GM18951 (cell line): ENCODE data around the gene PTPRE.

ENCODE experiments used
- POLR2A ChIP-seq: IDR thresholded peaks from 4 replicates; pipeline ENCODE4 v1.6.1; 2011; ENCODE audit warnings: mild to moderate bottlenecking; ENCODE audit not compliant: insufficient read length, insufficient read depth; ENCODE audit errors: extremely low read depth
- in situ Hi-C: fragments of 300-500 bp; cut with MboI; formaldehyde crosslinking; loops from one replicate; pipeline ENCODE4 v1.12.0; 2022; ENCODE audit warnings: low sequenced_read_pairs, mixed read lengths, inconsistent platforms; ENCODE audit not compliant: unreplicated experiment

The PTPRE gene

GRCh38 chr10:127874671-127875448 is 32.0 kb upstream of the PTPRE start:
- in situ Hi-C loops, result no loop called here
- TF ChIP-seq POLR2A, result no peak

DNA sequence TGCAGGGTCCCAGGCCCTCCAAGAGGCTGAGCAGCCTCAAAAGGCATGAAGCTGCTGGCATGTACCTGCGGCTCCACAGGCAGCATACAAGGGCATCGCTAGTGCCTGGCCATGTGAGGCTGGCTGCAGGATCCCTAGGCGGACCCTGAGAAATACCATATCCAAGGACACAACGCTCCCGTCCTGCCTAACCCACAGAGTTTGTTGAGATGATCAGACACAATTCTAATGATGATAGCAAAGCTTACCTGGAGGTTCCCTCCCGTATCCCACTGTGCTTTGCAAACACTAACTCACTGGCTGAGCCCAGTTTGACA is 31.5 kb upstream of the PTPRE start:
- TF ChIP-seq POLR2A, result no peak
- in situ Hi-C loops, result no loop called here

- TF ChIP-seq POLR2A, result no peak
- in situ Hi-C loops, result no loop called here
These were observed 31.0 kb upstream of the PTPRE start for GRCh38 chr10:127875916-127876315.

- TF ChIP-seq POLR2A, result no peak
- in situ Hi-C loops, result no loop called here
These were observed 29.8 kb upstream of the PTPRE start for GRCh38 chr10:127877116-127877515.

DNA sequence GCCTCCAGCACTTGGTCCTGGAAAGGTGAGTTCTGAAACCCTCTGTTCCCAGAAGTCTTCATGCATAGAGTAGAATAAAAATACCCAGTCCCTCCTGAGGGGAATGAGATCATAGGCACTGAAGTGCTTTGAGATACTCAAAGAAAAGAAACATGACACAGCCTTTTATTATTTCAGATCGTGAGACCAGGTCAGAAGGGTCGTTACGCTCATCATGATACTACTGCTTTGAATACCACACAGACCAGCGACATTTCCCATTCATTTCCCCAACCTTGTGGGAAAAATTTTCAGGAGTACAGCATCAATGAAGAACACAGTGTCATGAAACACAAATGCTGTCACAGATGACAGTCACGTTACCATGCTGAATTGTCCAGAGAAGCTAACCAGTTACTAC is 29.2 kb upstream of the PTPRE start:
- in situ Hi-C loops, result no loop called here
- TF ChIP-seq POLR2A, result no peak

- TF ChIP-seq POLR2A, result no peak
- in situ Hi-C loops, result no loop called here
These were observed 28.3 kb upstream of the PTPRE start for GRCh38 chr10:127878475-127879055.

- TF ChIP-seq POLR2A, result no peak
- in situ Hi-C loops, result no loop called here
These were observed 26.3 kb upstream of the PTPRE start for GRCh38 chr10:127880557-127880956.

GRCh38 chr10:127881262-127881661 is 25.6 kb upstream of the PTPRE start:
- TF ChIP-seq POLR2A, result no peak

DNA sequence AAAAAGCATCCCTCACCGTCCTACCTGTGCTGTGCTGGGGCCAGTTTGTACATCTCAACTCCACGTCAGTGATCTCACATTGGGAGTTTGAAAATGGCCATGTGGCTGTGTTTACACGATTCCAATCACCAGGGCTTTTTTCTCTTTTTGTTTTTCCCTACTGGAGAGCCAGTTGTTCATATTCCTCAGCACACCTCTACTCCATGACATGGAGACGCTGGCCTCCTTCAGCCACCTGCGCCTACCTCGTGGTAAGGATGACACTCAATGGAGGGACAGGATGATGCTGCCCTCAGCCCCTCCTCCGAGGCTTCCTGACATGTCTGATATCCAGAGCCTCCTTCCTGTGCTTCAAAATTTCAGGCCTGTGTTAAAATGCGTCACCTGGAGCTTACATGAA is 24.5 kb upstream of the PTPRE start:
- in situ Hi-C loops, result no loop called here
- TF ChIP-seq POLR2A, result no peak

More at GRCh38 chr10:127881262-127881661, 25.6 kb upstream of the PTPRE start:
- in situ Hi-C loops, result no loop called here

DNA sequence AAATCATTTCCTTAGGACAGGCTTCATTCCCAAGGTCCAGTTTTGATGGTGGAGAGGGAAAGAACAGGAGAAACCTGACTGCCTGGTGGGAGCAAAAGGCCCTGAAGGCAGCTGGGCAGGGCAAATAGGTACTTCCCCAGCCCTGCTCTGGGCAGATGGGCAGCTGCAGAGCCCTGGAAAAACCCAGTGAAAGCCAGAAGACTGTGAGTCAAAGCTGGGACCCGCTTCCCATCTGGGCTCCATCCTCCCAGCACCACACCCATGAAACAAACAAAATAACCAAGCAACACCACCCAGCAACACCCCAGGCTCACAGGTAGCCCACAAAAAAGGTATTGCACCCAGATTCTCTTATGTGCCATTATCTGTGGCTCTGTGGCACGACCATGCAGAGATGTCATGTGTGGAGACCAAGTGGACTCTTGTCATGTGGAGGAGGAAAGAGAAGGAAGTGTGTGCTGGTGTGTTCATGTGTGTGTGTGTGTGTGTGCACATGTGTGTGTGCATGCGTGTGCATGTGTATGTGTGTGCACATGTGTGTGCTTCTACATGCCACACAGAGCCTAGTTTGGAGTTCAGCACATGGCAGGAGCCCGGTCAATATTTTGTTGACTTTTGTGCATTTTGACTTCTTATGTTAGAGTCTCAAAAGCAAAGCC is 24.0 kb upstream of the PTPRE start:
- TF ChIP-seq POLR2A, result no peak
- in situ Hi-C loops, result no loop called here

GRCh38 chr10:127883516-127883915 is 23.4 kb upstream of the PTPRE start:
- TF ChIP-seq POLR2A, result no peak
- in situ Hi-C loops, result no loop called here

GRCh38 chr10:127884501-127884900 is 22.4 kb upstream of the PTPRE start:
- in situ Hi-C loops, result no loop called here
- no peak for TF ChIP-seq POLR2A

- in situ Hi-C loops, result no loop called here
- no peak for TF ChIP-seq POLR2A
These were observed 20.4 kb upstream of the PTPRE start for GRCh38 chr10:127886371-127887051.
